Activated CD8-positive, alpha-beta memory T cell treated with anti-CD3 and anti-CD28 coated beads for 48 hours (primary cell): ENCODE measurements around the gene ZNF892.
A peak's percentile ranks its signal among the peaks of the same experiment; 100 is the strongest.
"Not testable (repeated sequence)": the region's sequence is repeated elsewhere in the genome, so short reads cannot be mapped to it uniquely, and the experiment has no call there.

Experiments
- DNase-seq, 3 experiments: peaks; one replicate each; pipeline ENCODE4 v3.0.0-alpha.2; 2020; ENCODE audit warnings: low read depth in 2 of 3, low spot score in 2 of 3

ZNF892 gene

GRCh38 chr2:95220449-95220848 is 13.1 kb downstream of the ZNF892 start:
- no peak for DNase-seq

GRCh38 chr2:95225658-95226057 is 18.3 kb downstream of the ZNF892 start:
- DNase-seq = no peak

- peak in 1 of 3 experiments; percentile 14 for DNase-seq
Observed at GRCh38 chr2:95231723-95232122, 24.4 kb downstream of the ZNF892 start.

- DNase-seq = no peak
Observed at GRCh38 chr2:95232232-95232631, 24.9 kb downstream of the ZNF892 start.

GRCh38 chr2:95234286-95234785 is 27.0 kb downstream of the ZNF892 start:
- DNase-seq = no peak

- no peak for DNase-seq
Observed at GRCh38 chr2:95234816-95235215, 27.5 kb downstream of the ZNF892 start.

GRCh38 chr2:95238131-95238530 is 30.8 kb downstream of the ZNF892 start:
- DNase-seq = no peak

- no peak for DNase-seq
Observed at GRCh38 chr2:95240091-95240490, 32.8 kb downstream of the ZNF892 start.

- no peak for DNase-seq
Observed at GRCh38 chr2:95240556-95240955, 33.2 kb downstream of the ZNF892 start.

GRCh38 chr2:95242084-95242483 is 34.8 kb downstream of the ZNF892 start:
- DNase-seq = not testable (repeated sequence)
